Calu3 (cell line): ENCODE data around the gene RELT. TPM values are rescaled to one million over a fixed set of nuclear protein-coding genes. Genes with fewer than 3 reads are reported as not detected.

Source experiments
- BruUV-seq: library from RNA; stranded (reverse); fragments of 400-500 nt; replicated peaks from 2 replicates; lab custom pipeline; 2021; lab: Mats Ljungman, UMichigan
- CTCF ChIA-PET: fragments of 300-600 bp; sonication (Branson Sonifier 250); formaldehyde crosslinking; loops from one replicate; lab custom pipeline; 2022; ENCODE audit warnings: antibody characterized with exemption; lab: Charles Lee
- DNase-seq: peaks from one replicate; pipeline ENCODE4 v3.0.0; 2022
- H3K27ac Mint-ChIP-seq: one replicate; pipeline ENCODE4 v1.8.0; 2022; ENCODE audit warnings: mixed read lengths; ENCODE audit not compliant: unreplicated experiment
- H3K27me3 Mint-ChIP-seq: one replicate; pipeline ENCODE4 v1.8.0; 2022; ENCODE audit warnings: mixed read lengths; ENCODE audit not compliant: unreplicated experiment
- H3K36me3 Mint-ChIP-seq: one replicate; pipeline ENCODE4 v1.8.0; 2022; ENCODE audit warnings: mild to moderate bottlenecking, moderate library complexity, mixed read lengths; ENCODE audit not compliant: insufficient read depth, unreplicated experiment
- H3K4me1 Mint-ChIP-seq: one replicate; pipeline ENCODE4 v1.8.0; 2022; ENCODE audit warnings: mild to moderate bottlenecking, low read depth, mixed read lengths; ENCODE audit not compliant: unreplicated experiment
- H3K4me3 Mint-ChIP-seq: one replicate; pipeline ENCODE4 v1.8.0; 2022; ENCODE audit warnings: mild to moderate bottlenecking, low read depth, moderate library complexity, mixed read lengths; ENCODE audit not compliant: unreplicated experiment
- H3K9me3 Mint-ChIP-seq: one replicate; pipeline ENCODE4 v1.8.0; 2022; ENCODE audit warnings: low read depth, mixed read lengths; ENCODE audit not compliant: unreplicated experiment
- intact Hi-C: fragments of 100-400 bp; cut with micrococcal nuclease; formaldehyde crosslinking; loops from one replicate; pipeline ENCODE4 v1.10.0; 2022; ENCODE audit not compliant: unreplicated experiment
- total RNA-seq: library from RNA; stranded (reverse); gene quantifications from 2 replicates; pipeline ENCODE4 v1.2.3, GENCODE V29; 2022
- TF ChIP-seq, protein P1 (sequence below): fragments of 200-600 bp; IDR thresholded peaks from one replicate; pipeline ENCODE4 v1.8.0; 2022; ENCODE audit warnings: antibody characterized with exemption; ENCODE audit not compliant: unreplicated experiment

The RELT gene
- total RNA-seq, 1 experiment from 2014 or later = 11.8 TPM

DNA sequence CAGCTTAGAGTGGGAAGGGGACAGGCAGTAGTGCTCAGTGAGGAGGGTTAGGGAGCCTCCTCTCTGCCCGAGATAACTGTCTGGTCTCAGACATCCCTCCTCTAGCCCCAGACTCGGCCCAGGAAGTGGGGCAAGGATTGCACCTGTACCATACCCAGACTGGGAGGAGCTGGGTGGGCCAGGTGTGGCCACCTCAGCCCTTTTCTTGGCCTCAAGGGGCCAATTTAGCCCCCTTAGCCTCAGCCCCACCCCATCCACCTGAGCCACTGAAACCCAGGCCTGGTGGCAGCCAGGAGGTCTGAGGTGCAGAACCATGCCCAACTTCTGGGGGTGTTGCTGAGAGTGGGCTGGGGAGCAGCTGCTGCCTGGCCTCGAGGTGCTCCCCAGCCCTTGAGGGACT is 6.5 kb downstream of the RELT start:
- DNase-seq = no peak
- CTCF ChIA-PET = interaction anchor here (0.7 to 1.1 kb wide), 2 partner anchors 13 to 47 kb away, joined by 3 to 4 read pairs; no protein-coding TSS in a partner anchor
- peaks cover 9% of the 10 kb centered on the region for H3K36me3 Mint-ChIP-seq
- H3K9me3 Mint-ChIP-seq = no peaks in the 10 kb centered on the region
- TF ChIP-seq, protein P1, sequence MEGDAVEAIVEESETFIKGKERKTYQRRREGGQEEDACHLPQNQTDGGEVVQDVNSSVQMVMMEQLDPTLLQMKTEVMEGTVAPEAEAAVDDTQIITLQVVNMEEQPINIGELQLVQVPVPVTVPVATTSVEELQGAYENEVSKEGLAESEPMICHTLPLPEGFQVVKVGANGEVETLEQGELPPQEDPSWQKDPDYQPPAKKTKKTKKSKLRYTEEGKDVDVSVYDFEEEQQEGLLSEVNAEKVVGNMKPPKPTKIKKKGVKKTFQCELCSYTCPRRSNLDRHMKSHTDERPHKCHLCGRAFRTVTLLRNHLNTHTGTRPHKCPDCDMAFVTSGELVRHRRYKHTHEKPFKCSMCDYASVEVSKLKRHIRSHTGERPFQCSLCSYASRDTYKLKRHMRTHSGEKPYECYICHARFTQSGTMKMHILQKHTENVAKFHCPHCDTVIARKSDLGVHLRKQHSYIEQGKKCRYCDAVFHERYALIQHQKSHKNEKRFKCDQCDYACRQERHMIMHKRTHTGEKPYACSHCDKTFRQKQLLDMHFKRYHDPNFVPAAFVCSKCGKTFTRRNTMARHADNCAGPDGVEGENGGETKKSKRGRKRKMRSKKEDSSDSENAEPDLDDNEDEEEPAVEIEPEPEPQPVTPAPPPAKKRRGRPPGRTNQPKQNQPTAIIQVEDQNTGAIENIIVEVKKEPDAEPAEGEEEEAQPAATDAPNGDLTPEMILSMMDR = no peak
- no peaks in the 10 kb centered on the region for H3K27me3 Mint-ChIP-seq
- H3K4me1 Mint-ChIP-seq = peaks cover 22% of the 10 kb centered on the region
- H3K4me3 Mint-ChIP-seq = no peak overlapping the region
- intact Hi-C loops = no loop called here
- BruUV-seq = no TSS peak
- H3K27ac Mint-ChIP-seq = no peak overlapping the region

DNA sequence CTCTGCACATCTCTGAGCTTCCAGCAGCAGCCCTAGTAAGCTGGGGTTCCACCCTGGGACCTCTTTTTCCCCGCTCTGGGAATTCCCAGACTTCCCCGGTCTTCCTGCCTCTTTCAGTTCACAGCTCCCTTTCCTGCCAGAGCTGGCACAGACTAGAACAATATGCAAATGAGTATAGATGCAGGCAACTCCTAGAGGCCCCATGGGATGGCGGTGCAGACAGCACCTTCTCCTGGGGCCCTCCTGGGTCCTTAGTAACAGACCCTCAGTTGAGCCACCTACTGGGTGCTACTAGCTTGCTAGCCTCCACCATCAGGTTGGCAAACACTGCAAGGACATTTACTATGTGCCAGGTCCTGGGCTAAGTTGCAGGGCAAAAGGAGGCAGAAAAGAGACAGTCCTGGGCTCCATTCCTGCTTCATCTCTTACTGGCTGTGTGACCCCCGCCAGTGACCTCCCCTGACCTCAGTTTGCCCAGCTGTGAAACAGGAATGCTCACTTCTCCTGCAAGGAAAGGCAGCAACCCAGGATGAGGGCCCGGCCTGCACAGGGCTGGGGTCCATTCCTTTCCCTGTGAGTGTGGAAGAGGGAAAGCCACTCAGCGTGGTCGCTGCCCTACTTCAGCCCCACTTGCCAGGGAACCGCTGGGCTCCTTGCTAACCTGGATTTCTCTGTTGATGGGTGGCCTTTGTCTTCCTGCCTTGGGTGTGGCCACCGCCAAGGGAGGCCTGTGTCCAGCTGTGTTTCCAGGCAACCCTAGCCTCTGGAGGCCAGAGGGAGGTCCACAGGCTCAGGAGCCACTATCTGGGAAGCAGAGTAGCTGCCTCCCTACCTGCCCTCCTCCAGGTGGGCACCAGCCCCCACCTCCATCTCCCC is 7.3 kb downstream of the RELT start:
- peak overlapping the region; percentile 58 for H3K27ac Mint-ChIP-seq
- no peaks in the 10 kb centered on the region for H3K27me3 Mint-ChIP-seq
- CTCF ChIA-PET = interaction anchor here (0.5 to 1.3 kb wide), 5 partner anchors 10 to 778 kb away, joined by 3 to 6 read pairs (median 4); no protein-coding TSS in a partner anchor
- peaks cover 29% of the 10 kb centered on the region for H3K4me1 Mint-ChIP-seq
- H3K36me3 Mint-ChIP-seq = peaks cover 5% of the 10 kb centered on the region
- intact Hi-C loops = no loop called here
- no peak overlapping the region for H3K4me3 Mint-ChIP-seq
- TF ChIP-seq, protein P1 = no peak
- BruUV-seq = no TSS peak
- no peaks in the 10 kb centered on the region for H3K9me3 Mint-ChIP-seq
- DNase-seq = peak; percentile 27

DNA sequence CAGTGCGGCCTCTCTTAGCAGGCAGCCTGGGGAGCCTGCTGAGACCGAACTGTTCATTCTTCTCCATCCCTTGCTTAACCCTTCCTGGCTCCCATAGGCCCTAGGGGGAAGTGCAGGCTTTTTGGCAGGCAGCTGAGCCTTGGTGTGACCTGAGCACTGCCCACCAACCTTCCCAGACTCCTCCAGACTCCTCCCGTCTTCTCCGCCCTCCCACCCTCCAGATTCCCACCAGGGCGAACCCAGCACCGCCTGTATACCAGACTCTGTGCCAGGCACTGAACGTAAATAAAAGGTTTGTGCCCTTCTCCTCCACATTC is 7.9 kb downstream of the RELT start:
- no peak for DNase-seq

DNA sequence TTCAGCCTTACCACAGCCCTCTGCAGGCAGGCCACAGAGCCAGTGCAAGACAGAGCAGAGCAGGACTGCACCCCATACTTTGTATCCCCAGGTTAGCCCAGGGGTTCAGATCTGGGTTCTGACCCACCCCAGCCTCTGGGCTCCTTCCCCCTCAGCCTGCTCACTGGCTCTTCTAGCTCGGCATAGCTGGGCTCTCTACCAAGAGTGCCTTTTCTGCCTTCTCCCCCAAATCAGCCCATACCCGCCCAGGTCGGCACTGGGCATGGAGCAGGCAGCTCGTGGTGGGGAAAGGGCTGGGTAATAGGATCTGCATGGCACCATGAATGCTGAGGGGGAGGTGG is 8.3 kb downstream of the RELT start:
- no TSS peak for BruUV-seq
- H3K36me3 Mint-ChIP-seq = peaks cover 9% of the 10 kb centered on the region
- DNase-seq = no peak
- CTCF ChIA-PET = interaction anchor here (0.7 to 1.3 kb wide), 2 partner anchors 9 to 18 kb away, joined by 3 to 4 read pairs; no protein-coding TSS in a partner anchor
- H3K4me1 Mint-ChIP-seq = peaks cover 30% of the 10 kb centered on the region
- intact Hi-C loops = no loop called here
- no peaks in the 10 kb centered on the region for H3K9me3 Mint-ChIP-seq
- H3K4me3 Mint-ChIP-seq = no peak overlapping the region
- no peaks in the 10 kb centered on the region for H3K27me3 Mint-ChIP-seq
- no peak overlapping the region for H3K27ac Mint-ChIP-seq
- TF ChIP-seq, protein P1 = no peak

More for the DNA sequence above, 7.9 kb downstream of the RELT start:
- no peak overlapping the region for H3K4me3 Mint-ChIP-seq
- peaks cover 29% of the 10 kb centered on the region for H3K4me1 Mint-ChIP-seq
- H3K27me3 Mint-ChIP-seq = no peaks in the 10 kb centered on the region
- H3K36me3 Mint-ChIP-seq = peaks cover 9% of the 10 kb centered on the region
- CTCF ChIA-PET = interaction anchor here (1.3 kb wide), 1 partner anchor 9 kb away, joined by 4 read pairs; no protein-coding TSS in a partner anchor
- H3K27ac Mint-ChIP-seq = no peak overlapping the region
- no TSS peak for BruUV-seq
- no peaks in the 10 kb centered on the region for H3K9me3 Mint-ChIP-seq
- TF ChIP-seq, protein P1 = no peak
- intact Hi-C loops = no loop called here
